ENCODE results near the gene SF3B3.
"Not testable (repeated sequence)": the region's sequence is repeated elsewhere in the genome, so short reads cannot be mapped to it uniquely, and the experiment has no call there.

SF3B3 gene

DNA sequence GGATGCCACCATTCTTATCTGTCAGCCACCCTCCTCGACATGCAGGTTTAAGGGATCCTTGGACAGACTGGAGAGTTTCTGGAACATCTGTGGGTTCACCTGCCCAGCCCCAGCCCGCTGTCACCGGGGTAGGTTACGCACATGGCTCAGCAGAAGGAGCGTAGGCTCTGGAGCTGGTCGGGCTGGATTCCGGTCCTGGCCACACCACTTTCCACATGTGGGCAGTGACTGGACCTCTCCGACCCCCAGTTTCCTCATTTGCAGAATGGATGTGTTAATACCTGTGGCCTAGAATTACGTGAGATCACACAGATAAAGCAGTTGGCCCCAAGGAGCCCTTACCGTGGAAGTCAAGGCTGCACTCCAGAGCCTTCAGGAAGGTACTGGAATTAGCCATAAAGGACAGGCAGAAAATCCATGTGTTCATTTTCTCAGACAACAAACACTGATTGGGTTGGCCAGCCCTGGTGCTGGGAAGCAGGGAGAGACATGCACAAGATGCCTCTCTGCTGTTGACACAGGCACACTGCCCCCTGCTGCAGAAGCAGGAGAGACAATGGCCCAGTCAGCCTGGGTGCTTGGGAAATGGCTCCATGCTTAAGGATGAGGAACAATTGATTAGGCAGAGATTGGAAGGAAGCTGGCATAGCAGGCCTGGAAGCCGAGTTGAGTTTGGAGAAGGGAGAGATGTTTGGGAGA is 58.8 kb downstream of the SF3B3 start:
- Histone ChIP-seq H3K4me3 (ENCODE audit: low read length) (no peak overlapping the region), H3K27ac (ENCODE audit: low read length) (no peak overlapping the region), H3K9me2 (replicated peaks; ENCODE audit: insufficient read depth, low read length) (no peaks in the 10 kb centered on the region), H3K9ac (ENCODE audit: low read length) (no peak overlapping the region), H3K4me1 (ENCODE audit: low read length) (no peaks in the 10 kb centered on the region), H3K36me3 (replicated peaks; ENCODE audit: insufficient read depth, low read length) (no peaks in the 10 kb centered on the region), H3K4me2 (ENCODE audit: low read depth, low read length) (no peak overlapping the region), H3K27me3 (replicated peaks; ENCODE audit: insufficient read depth, low read length) (no peaks in the 10 kb centered on the region), H2AFZ (ENCODE audit: low read length) (no peak overlapping the region), H3F3A (ENCODE audit: insufficient read depth, low read length) (0 out of 2 replicates have a peak, but pooled peaks cover 3% of the 10 kb centered on the region), H3K79me2 (ENCODE audit: low read length) (no peaks in the 10 kb centered on the region), H4K20me1 (ENCODE audit: insufficient read depth, low read length) (no peaks in the 10 kb centered on the region), H3K9me3 (replicated peaks; ENCODE audit: insufficient read depth, low read length) (no peaks in the 10 kb centered on the region)
- DNase-seq = no peak
- TF ChIP-seq, protein P1, sequence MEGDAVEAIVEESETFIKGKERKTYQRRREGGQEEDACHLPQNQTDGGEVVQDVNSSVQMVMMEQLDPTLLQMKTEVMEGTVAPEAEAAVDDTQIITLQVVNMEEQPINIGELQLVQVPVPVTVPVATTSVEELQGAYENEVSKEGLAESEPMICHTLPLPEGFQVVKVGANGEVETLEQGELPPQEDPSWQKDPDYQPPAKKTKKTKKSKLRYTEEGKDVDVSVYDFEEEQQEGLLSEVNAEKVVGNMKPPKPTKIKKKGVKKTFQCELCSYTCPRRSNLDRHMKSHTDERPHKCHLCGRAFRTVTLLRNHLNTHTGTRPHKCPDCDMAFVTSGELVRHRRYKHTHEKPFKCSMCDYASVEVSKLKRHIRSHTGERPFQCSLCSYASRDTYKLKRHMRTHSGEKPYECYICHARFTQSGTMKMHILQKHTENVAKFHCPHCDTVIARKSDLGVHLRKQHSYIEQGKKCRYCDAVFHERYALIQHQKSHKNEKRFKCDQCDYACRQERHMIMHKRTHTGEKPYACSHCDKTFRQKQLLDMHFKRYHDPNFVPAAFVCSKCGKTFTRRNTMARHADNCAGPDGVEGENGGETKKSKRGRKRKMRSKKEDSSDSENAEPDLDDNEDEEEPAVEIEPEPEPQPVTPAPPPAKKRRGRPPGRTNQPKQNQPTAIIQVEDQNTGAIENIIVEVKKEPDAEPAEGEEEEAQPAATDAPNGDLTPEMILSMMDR (IDR thresholded peaks at IDR 0.05; ENCODE audit: low read length) = peak; percentile 24; the same call in 1 of the 2 replicates
- no peak for TF ChIP-seq EZH2 (optimal IDR thresholded peaks at IDR 0.05; ENCODE audit: low read depth, low read length)
- TF ChIP-seq EZH2phosphoT487 (IDR thresholded peaks at IDR 0.05; ENCODE audit: low read length) = no peak

DNA sequence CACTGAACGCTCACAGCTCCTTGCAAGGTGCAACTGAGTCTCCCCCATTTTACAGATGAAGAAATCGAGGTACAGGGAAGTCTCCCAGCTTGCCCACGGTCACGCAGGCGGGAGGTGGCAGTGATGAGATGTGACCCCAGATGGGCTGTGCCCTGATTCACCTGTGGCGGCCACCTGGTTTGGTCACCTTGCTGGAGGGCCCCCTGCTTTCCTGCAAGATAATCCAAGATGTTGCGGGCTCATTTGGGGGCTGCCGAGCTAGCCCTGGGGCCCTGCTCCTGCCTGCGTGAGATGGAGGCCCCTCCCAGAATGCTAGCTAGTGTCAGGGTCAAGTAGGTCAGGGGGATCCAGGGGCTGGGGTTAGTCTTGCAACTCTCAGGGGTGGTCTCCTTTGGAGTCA is 63.1 kb downstream of the SF3B3 start:
- Histone ChIP-seq H3K4me1 (ENCODE audit: low read length) (no peaks in the 10 kb centered on the region), H2AFZ (ENCODE audit: low read length) (no peak overlapping the region), H3K4me2 (ENCODE audit: low read depth, low read length) (no peak overlapping the region), H4K20me1 (ENCODE audit: insufficient read depth, low read length) (no peaks in the 10 kb centered on the region), H3K9me2 (replicated peaks; ENCODE audit: insufficient read depth, low read length) (no peaks in the 10 kb centered on the region), H3K9me3 (replicated peaks; ENCODE audit: insufficient read depth, low read length) (no peaks in the 10 kb centered on the region), H3K79me2 (ENCODE audit: low read length) (no peaks in the 10 kb centered on the region), H3F3A (ENCODE audit: insufficient read depth, low read length) (no peaks in the 10 kb centered on the region), H3K36me3 (replicated peaks; ENCODE audit: insufficient read depth, low read length) (no peaks in the 10 kb centered on the region), H3K9ac (ENCODE audit: low read length) (no peak overlapping the region), H3K27ac (ENCODE audit: low read length) (no peak overlapping the region), H3K27me3 (replicated peaks; ENCODE audit: insufficient read depth, low read length) (no peaks in the 10 kb centered on the region), H3K4me3 (ENCODE audit: low read length) (no peak overlapping the region)
- DNase-seq = no peak
- TF ChIP-seq EZH2 (optimal IDR thresholded peaks at IDR 0.05; ENCODE audit: low read depth, low read length) (no peak), EZH2phosphoT487 (IDR thresholded peaks at IDR 0.05; ENCODE audit: low read length) (no peak)
- TF ChIP-seq, protein P1 (IDR thresholded peaks at IDR 0.05; ENCODE audit: low read length) = no peak

DNA sequence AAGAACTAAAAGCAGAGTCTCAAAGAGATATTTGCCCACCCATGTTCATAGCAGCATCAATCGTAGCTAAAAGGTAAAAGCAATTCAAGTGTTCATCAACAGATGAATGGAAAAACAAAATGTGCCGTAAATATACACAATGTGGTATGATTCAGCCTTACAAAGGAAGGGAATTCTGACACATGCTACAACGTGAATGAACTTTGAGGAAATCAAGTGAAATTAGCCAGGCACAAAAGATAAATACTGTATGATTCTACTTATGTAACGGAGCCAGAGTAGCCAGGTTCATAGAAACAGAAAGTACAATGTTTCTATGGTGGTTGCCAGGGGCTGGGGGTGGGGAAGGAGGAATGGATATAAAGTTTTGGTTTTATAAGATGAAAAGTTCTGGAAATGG is 64.9 kb downstream of the SF3B3 start:
- no peaks in the 10 kb centered on the region for H3K79me2 ChIP-seq (ENCODE audit: low read length)
- H3K4me2 ChIP-seq (ENCODE audit: low read depth, low read length) = no peak overlapping the region
- TF ChIP-seq, protein P1 (IDR thresholded peaks at IDR 0.05; ENCODE audit: low read length) = no peak
- TF ChIP-seq EZH2 (optimal IDR thresholded peaks at IDR 0.05; ENCODE audit: low read depth, low read length) = no peak
- no peak for TF ChIP-seq EZH2phosphoT487 (IDR thresholded peaks at IDR 0.05; ENCODE audit: low read length)

DNA sequence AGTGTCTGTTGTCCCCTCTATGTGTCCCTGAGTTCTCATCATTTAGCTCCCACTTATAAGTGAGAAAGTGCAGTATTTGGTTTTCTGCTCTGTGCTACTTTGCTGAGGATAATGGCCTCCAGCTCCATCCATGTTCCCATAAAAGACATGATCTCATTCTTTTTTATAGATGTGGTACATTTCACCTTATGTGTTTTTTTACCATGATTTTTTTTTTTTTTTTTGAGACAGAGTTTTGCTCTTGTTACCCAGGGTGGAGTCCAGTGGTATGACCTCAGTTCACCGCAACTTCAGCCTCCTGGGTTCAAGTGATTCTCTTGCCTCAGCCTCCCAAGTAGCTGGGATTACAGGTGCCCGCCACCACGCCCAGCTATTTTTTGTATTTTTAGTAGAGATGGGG is 65.8 kb downstream of the SF3B3 start:
- not testable (repeated sequence) for H3F3A ChIP-seq (ENCODE audit: insufficient read depth, low read length); H3K27ac ChIP-seq (ENCODE audit: low read length); H3K4me2 ChIP-seq (ENCODE audit: low read depth, low read length); H3K4me1 ChIP-seq (ENCODE audit: low read length); H3K36me3 ChIP-seq (replicated peaks; ENCODE audit: insufficient read depth, low read length); H3K4me3 ChIP-seq (ENCODE audit: low read length); H3K9me3 ChIP-seq (replicated peaks; ENCODE audit: insufficient read depth, low read length); H4K20me1 ChIP-seq (ENCODE audit: insufficient read depth, low read length); H3K9me2 ChIP-seq (replicated peaks; ENCODE audit: insufficient read depth, low read length); H3K9ac ChIP-seq (ENCODE audit: low read length); H3K27me3 ChIP-seq (replicated peaks; ENCODE audit: insufficient read depth, low read length); DNase-seq; H2AFZ ChIP-seq (ENCODE audit: low read length); H3K79me2 ChIP-seq (ENCODE audit: low read length)

More for the DNA sequence above, 64.9 kb downstream of the SF3B3 start:
- no peak overlapping the region for H2AFZ ChIP-seq (ENCODE audit: low read length)
- DNase-seq = no peak
- no peaks in the 10 kb centered on the region for H4K20me1 ChIP-seq (ENCODE audit: insufficient read depth, low read length)
- no peak overlapping the region for H3K9ac ChIP-seq (ENCODE audit: low read length)
- H3F3A ChIP-seq (ENCODE audit: insufficient read depth, low read length) = no peaks in the 10 kb centered on the region
- no peaks in the 10 kb centered on the region for H3K4me1 ChIP-seq (ENCODE audit: low read length)
- H3K27ac ChIP-seq (ENCODE audit: low read length) = no peak overlapping the region
- H3K4me3 ChIP-seq (ENCODE audit: low read length) = no peak overlapping the region
- no peaks in the 10 kb centered on the region for H3K27me3 ChIP-seq (replicated peaks; ENCODE audit: insufficient read depth, low read length)
- H3K36me3 ChIP-seq (replicated peaks; ENCODE audit: insufficient read depth, low read length) = no peaks in the 10 kb centered on the region
- no peaks in the 10 kb centered on the region for H3K9me3 ChIP-seq (replicated peaks; ENCODE audit: insufficient read depth, low read length)
- H3K9me2 ChIP-seq (replicated peaks; ENCODE audit: insufficient read depth, low read length) = no peaks in the 10 kb centered on the region
